Hematopoietic multipotent progenitor cell (in vitro differentiated cells): ENCODE results near the gene BEST1. TPM values are rescaled to one million over a fixed set of nuclear protein-coding genes. Genes with fewer than 3 reads are reported as not detected.

Source experiments
- DNase-seq, 3 donors: peaks; one replicate each; pipeline ENCODE4 v3.0.0-alpha.2; 2011 to 2015; ENCODE audit warnings: low read depth in 2 of 3, low spot score in 2 of 3
- total RNA-seq: library from RNA; depleted of rRNA; stranded (reverse); fragments of >200 nt; gene quantifications from one replicate; pipeline ENCODE4 v1.2.3, GENCODE V29; 2012

Gene BEST1
- 1.9 TPM for total RNA-seq

DNA sequence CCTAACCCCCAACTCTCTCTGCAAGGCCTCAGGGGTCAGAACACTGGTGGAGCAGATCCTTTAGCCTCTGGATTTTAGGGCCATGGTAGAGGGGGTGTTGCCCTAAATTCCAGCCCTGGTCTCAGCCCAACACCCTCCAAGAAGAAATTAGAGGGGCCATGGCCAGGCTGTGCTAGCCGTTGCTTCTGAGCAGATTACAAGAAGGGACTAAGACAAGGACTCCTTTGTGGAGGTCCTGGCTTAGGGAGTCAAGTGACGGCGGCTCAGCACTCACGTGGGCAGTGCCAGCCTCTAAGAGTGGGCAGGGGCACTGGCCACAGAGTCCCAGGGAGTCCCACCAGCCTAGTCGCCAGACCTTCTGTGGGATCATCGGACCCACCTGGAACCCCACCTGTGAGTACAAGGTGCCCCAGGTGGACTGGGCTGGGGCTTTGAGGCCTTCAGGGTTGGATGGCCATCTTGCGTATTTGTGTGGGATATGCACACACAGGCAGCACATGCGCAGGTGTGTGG, at the start of gene BEST1:
BEST1 (plus strand) TSS at position 317 of the 513 bp plus-strand sequence. CDS start 1,456 bp downstream, outside the sequence.
- DNase-seq: no peak

DNA sequence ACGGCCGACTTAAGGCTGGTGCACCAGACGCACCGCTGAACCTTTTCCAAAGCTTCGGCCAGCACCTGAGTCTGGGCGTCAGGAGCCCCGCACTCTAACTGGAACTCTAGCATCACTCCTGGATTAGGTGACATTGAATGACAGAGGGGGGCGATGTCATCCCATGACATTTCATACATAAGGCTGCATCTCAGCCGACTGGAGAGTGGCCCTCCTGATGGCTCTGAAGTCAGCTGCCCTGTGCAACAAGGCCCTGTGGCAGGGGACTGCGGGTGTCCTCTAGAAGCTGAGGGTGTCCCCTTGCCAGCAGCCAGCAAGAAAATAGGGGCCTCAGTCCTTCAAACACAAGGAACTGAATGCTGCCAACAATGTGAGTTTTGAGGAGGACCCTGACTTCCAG, 48.8 kb upstream of the BEST1 start:
- DNase-seq: no peak

DNA sequence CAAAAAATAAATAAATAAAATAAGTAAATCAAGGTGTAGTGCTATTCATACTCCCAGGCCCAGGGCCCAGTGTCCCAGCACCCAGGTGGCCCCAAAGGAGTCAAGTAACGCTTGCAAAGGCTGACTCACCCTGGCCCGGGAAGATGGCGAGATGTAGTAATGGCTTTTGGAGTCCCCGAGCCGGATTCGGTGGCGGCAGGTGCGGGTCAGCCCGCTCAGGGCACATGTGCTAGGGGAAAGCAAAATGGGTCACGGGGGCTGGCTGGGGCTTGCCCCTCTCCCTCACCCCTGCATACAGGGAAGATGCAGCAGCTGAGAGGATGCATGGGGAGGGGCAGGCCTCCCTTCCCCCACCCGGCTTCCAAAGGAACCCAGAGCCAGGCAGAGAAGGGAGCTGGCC, 47.8 kb upstream of the BEST1 start:
- no peak for DNase-seq

DNA sequence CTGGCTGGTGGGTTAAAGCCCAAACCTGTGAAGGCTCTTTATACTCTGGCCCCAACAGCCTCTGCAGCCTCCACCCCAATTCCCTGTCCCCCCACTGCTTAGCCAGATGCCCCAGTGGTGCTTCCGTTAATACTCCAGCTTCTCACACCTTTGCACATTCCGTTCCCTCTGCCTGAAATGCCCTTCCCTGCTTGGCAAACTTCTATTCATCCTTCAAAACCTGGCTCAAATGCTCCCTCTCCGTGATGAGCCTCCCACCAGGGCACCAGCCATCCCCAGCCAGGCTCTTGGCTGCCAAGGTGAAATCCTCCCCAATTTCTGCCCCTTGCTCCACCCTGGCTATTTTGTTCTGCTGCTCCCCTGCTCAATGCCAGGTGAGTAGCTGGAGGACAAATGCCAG, 46.3 kb upstream of the BEST1 start:
- no peak for DNase-seq

DNA sequence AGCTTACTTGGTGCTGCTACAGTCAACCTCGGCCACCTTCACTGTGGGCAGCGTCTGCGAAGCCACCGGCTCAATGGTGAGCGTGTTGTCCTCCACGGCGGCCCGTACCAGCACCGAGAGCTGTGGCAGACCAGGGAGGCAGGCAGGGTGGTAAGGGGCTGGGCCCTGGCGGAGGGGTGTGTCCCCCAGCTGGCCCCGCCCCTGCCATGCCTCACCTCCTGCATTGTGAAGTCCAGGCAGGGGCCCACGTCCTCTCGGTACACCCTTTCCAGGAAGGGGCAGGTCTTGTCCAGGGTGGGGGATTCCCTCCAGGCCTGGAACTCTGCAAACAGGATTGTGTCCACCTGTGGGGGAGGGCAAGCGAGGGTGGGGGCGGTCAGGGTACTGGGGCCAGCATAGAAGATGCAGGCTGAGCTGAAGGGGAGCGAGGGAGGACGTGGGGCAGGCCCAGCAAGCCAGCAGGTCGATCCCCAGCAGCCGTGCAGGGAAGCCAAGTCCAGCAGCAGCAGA, 45.6 kb upstream of the BEST1 start:
- peak in 2 of 3 donors; percentile 39 to 49 for DNase-seq

DNA sequence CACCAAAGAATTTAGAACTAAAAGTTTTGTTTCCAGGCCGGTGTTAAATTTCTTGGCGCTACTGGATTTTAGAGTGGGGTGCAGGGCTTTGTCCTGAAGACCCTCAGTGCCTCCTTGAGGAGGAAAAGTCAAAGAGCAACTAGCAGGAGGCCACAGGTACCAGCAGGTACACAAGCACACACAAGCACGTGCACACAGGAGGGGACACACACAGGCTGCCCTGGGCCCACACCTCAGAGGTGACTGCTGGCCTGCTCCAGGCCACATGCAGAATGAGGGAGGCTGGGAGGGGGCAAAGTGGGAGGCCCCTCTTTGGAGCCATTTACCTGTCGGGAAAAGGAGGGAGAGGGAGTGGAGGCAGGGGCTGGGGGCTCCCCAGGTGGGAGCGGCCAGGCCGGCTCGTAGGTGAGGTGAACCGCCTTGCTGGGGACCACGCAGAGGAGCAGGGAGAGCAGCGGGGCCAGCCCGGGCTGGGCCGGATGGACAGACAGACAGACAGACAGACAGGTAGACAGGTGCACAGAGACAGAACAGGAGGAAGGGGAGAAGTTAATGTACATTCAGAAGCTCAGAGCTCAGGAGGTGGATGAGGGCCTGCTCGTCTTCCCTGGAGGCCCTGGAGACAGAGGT, 45.0 kb upstream of the BEST1 start:
- no peak for DNase-seq

DNA sequence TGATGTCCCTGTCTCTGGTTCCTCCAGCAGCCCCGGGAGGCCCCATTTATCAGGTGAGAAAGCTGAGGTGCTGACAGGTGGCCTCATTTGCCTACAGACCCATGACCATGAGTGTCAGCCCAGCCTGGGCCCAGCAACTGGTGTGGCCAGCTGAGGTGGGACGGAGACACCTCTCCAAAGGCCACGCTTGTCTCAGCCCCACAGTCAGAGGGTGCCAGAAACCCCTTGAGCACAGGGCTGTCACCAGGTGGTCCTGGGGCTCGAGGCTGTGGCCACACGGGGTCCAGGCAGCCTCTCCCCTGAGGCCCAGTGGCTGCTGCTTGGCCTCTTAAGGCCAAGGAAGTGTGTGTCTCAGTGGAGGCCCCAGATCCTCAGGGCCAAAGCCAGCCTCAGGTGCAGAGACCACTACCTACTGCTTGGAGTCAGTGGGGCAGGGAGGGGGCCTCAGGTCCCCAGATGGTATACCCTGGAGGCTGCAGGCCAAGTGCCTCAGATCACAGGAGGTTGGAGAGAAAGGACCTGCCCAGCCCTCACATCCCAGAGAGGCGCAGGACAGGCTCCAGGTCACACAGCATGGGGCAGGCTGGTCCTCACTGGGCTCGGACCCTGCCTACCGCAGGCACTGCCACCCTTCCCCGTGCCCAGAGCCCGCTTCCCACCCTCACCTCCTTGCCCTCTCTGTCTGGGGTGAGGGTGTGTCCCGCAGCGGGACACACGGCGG, 44.2 kb upstream of the BEST1 start:
- DNase-seq: no peak

DNA sequence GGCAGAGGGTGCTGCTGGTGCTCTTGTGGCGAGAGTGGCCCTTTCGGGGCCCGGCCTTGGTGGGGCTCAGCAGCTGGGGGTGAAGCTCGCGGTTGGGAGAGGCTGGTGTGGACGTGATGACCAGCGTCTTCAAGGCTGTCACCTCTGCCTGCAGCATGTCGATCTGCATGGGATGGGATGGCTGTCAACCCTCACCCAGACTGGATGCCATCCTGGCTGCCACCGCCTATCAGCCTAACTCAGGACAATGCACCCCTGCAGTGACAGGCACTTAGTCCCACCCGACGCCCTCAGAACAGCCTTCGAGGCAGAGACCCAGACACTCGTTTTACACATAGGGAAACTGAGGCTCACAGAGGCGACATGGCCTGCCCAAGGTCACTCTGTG, 43.6 kb upstream of the BEST1 start:
- no peak for DNase-seq

DNA sequence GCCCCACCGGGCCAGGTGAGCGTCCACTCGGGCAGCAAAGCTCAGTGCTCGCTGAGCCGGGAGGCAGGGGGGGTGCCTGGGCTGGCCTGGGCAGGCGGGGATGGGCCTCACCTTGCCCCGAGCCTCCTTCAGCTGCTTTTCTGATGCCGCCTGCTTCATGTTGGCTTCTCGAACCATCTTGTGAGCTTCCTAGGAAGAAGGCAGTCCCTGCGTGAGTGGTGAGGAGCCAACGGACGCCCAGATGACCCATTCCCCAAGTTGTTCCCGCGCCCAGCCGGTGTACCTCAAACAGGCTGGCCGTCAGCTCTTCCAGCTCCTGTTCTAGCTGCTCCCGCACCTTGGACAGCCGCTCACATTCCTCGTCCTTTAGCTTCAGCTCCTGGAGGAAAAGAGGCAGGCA, 42.9 kb upstream of the BEST1 start:
- DNase-seq: no peak

DNA sequence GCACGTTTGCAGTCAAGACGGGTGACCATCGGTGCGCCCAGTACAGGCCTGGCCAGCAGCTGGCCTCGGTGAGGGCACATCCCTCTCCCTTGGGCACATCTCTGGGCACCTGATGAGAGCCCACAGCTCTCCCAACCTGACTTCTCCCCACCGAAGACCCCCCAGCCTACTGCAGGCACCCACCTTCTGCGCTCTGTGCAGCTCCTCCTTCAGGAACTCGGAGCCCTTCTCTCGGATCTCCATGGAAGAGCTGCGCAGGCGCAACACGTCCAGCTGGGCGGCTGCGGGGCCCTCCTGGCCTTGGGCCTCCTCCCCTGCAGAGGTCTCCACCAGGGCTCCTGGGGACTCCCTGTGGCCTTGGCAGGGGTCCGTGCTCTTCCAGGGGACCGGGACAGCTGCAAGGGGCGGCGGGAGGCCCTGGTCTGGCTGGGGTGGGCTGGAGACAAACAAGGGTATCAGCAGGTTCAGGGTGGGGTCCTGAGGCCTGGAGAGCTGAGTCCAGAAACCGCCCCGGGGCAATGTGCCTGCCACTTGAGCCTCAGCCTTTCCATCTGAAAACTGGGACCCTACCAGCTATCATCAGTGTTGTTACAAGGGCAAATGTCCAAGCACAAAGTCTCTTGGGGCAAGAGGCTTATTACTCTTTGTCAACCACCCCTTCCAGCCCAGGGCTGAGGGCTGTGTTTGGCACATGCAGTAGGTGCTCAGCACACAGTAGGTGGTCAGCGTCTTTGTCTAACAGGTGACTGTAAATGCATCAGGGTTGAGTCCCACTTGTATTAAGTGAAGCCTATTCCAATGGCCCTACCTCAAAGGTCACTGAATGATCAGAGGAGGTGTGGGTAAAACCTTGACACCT, 42.1 kb upstream of the BEST1 start:
- no peak for DNase-seq

DNA sequence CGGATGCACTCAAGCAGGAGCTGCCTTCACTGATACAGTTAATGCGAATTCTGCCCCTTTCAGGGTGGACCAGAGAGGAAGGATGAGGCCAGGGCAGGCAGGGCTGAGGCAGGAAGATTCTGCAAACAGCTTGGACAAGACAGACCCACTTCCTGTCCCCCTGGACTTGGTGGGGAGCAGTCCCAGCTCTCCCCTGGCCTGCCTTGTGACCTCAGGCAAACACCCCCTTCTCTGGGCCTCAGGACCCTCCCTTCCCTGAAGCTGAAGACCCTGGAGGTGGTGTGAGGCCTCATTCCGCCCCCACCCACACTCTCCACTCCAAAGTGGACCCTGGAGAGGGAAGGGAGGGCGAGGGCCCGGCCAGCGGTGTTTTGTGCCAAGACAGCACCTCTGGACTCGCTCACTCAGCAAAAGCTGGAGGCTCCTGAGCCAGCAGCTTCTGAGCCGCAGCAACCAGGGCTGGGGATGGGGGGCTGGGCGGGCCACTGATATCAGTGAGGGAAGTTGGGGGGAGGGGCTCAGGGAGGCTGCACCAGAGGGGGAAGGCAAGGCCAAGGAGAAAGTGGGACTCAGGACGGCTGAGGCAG, 41.3 kb upstream of the BEST1 start:
- no peak for DNase-seq

DNA sequence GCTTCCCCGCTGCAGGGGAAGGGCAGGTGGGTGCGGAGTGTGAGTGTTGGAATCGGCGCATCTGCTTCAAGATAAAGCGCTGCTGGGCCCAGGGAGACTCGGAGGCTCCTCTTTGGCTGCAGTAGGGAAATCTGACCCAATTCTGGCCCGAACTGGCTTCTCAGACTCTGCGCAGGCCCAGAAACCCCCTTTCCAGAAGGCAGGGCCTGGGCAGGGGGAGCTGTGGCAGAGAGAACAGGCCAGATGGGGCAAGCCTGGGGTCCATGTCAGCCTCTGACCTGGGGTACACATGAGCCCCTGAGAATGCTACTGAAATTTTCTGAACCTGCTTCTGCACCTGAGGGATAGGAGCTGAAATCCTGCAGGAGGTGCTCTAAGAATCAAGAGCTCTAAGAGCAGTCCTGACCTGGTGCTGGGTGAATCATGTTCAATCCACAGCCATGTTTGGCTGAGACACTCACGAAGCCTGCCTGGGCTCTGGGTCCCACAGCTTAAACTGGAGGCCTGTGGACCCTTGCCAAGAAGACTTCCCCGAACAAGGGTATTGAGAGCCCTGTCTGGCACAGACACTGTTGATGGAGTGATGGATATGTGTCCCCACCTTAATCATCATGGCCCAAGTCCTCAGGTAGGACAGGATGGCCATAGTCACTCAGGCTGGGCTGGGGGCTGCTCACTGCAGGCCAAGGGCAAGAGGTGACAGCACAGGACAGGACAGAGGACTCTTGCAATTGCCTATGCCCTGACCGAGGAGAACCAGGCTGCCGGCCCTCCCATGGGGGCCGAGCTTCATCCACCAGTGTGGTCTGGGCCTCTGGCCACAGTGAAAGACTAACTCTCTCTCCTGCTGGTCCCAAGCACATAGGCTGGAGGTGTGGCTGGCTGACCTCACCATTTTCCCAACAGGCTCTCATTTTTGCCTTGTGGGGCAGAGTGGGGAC, 39.7 kb upstream of the BEST1 start:
- DNase-seq: no peak

DNA sequence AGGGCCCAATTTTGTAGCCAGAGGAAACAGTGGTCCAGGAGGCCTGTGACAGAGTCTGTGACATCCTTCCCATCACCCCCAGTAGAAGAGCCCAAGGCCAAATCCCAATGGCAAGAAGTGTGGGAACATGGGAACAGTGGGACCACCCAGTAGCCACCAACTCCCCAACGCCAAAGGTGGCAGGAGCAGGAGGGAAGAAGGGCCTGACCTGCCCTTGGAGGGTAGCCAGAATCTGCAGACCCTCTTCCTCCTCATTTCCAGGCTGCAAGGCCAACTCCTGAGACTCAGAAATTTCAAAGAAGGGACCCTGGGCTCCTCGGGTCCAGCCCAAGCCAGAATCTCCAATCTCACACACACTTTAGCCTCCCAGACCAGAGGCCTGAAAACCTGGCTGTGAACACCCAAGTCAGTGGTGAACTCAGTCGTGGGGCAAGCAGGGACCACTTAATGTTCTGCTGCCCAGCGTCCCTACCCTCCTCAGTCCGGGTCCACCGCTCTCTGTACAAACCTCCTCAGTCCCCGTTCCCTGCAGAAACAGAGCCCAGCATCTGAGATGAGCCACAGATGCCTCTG, 38.9 kb upstream of the BEST1 start:
- DNase-seq: no peak

DNA sequence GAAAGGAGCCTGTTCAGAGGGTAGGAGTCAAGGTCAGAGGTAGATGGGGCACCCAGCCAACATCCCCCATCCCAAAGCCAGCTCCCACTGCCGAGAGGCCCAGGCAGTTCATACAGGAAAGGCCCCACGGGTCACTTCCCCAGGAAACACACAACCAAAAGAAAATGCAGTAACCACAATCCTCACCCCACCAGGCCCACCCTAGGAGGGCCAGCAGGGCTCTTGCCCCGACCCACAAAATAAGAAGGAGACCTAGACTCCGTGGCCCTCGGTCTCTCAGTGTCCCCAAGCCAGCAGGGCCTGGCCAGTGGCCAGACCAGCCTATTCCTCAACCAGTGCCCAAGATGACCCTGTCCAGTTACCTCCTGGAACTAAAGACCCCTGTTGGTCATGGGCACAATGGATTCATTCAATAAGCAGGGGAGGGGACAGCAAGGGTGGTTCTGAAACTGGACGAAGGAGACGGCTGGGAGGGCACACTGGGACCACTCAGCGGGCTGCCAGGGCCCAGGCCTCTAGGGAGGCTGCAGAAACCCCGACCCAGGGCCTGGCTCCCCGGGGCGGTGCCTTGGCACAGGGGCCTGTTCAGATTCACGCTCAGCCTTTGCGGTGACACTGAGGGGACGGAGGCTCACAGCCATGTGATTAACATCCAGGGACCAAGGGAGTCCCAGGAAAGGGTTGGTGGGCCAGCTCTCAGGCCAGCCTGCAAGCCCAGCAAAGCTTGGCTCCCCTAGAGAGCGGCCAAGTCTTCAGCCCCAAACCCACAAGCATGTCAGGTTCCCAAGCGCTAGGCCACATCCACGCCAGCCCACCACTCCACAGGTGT, 38.2 kb upstream of the BEST1 start:
- DNase-seq: no peak

DNA sequence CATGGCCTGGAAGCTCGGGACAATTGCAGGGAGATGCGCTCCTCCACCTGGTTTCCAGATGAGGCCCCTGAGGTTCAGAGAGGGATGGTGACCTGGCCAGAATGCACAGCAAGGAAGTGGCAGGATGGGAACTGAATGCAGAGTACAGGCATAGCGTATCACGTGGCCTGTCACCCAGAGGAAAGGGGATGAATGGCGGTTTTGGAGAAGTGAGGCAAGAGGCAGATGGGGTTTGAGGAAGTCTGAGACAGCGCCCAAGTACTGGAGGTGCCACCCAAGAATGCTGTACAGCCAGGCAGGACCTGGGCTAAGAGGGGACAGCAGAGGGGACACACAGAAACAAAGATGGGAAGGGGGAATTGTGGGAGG, 37.6 kb upstream of the BEST1 start:
- DNase-seq: peak in 1 of 3 donors; percentile 72

DNA sequence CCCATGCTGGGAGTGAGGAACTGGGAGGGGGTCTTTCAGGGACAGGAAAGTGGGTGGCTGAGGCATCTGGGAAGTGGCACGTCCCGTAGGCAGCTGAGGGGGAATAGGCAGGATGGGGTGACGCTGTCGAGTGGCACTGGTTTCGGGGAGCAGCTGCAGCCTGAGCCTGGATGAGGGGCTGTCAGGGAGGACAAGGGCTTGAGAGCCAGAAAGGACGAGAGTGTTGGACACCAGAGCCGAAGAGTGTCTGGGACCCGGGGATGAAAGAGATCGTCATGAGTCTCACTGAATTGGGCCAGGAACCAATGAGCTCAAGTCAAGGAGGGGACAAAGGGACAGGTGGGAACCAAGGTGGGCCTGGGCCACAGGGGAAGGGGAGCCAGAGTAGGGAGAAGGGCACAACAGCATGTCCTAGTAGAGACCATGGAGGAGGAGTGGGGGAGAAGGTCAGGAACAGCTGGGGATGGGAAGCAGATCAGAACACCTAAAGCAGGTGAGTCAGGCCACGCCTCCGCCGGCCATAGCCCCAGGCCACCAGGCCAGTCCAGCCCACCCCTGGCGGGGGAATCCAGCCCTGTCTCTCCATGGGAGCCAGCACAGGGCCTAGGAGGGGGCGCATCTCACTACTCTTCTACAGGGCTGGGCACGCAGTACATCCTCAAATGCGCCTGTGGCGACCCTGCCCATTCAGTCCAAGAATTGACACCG, 37.0 kb upstream of the BEST1 start:
- DNase-seq: no peak

DNA sequence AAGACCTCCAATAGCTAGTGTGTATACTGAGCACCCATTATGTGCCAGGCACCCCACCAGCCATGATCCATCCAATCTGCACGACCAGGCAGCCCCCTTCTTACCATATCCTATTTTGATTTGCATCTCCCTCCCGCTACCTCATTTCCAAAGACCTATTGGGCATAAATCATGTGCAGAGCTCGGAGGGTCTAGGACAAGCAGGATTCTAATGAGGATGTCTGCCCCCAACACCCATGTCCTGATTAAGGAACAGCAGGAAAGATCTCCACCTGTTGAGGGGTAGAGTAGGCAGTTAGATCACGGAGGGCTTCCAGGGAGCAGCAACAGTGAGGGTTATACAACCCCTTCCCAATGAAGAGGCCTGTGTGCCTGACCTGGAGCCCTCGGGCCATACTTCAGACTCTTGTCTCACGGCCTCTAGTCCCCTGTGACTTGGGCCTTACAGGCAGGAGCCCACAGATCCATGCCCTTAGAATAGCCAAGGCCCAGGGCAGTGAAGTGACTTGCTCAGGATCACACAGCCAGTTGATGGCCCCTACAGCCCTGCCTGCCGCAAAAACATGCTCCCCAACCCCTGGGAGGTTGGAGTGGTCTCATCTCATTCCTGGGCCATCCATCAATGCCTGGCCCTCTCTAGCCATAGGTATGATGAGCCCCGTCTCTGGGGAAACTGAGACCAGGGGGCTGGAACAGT, 36.3 kb upstream of the BEST1 start:
- no peak for DNase-seq
